ENCODE measurements around the gene SMPD3. TPM values are rescaled to one million over a fixed set of nuclear protein-coding genes. Genes with fewer than 3 reads are reported as not detected.

Gene SMPD3
- total and polyA plus RNA-seq, 7 donors: 0.04 to 0.21 (median 0.08) TPM

DNA sequence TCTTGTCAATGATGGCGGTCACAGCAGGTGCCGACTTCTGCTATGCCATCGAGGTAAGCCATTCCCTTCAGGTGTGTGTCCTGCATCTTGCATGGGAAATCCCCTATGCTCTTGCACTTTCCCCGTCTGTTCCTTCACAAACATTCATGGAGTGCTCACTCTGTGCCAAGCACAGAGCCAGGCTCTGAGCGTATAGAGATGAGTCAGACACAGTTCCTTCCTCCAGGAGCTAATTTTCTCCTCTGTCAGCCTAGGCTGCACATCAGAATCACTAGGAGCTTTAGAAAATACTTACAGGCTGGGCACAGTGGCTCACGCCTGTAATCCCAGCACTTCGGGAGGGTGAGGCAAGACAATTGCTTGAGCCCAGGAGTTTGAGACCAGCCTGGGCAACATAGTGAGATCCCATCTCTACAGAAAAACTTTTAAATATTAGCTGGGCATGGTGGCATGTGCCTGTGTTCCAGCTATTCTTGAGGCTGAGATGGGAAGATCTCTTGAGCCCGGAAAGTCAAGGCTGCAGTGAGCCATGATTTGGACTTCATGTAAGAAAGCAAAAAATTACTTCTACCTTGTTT lies 123.4 kb downstream of the SMPD3 start:
- ATAC-seq: no peak
- 89 to 93% (median 89%) methylated on average over 8 of the region's 8 CpGs for WGBS, 3 donors
- DNase-seq: no peak
- H3K27ac ChIP-seq: no peak overlapping the region
- no peaks in the 10 kb centered on the region for H3K4me1 ChIP-seq
- H3K36me3 ChIP-seq (ENCODE audit: insufficient read depth in 1 of 2, low read depth in 1 of 2): peaks cover 9 to 80% of the 10 kb centered on the region in 2 donors
- H3K27me3 ChIP-seq (ENCODE audit: insufficient read depth in 3 of 3, low read length in 2 of 3): no peaks in the 10 kb centered on the region
- no peaks in the 10 kb centered on the region for H3K9me3 ChIP-seq
- no peak overlapping the region for H3K4me3 ChIP-seq
- no peak for TF ChIP-seq CTCF (IDR thresholded peaks at IDR 0.05)
- intact Hi-C loops (cut with DNase I): loop anchor here in 1 of 2 donors (5.0 kb wide), 1 partner anchor 63 kb away; the partner anchor contains the start of gene SLC7A6

- Histone ChIP-seq H3K27me3 (ENCODE audit: insufficient read depth in 3 of 3, low read length in 2 of 3) (no peaks in the 10 kb centered on the region), H3K4me1 (no peaks in the 10 kb centered on the region), H3K4me3 (no peak overlapping the region), H3K9me3 (no peaks in the 10 kb centered on the region), H3K36me3 (ENCODE audit: insufficient read depth in 1 of 2, low read depth in 1 of 2) (peaks cover 9 to 78% of the 10 kb centered on the region in 2 donors), H3K27ac (no peak overlapping the region)
- no peak for TF ChIP-seq CTCF (IDR thresholded peaks at IDR 0.05)
- ATAC-seq: no peak
- DNase-seq: no peak
- intact Hi-C loops (cut with DNase I): no loop called here
- 91 to 95% (median 93%) methylated on average over 5 of the region's 5 CpGs for WGBS, 3 donors
These were observed 124.0 kb downstream of the SMPD3 start for GRCh38 chr16:68324336-68324735.

DNA sequence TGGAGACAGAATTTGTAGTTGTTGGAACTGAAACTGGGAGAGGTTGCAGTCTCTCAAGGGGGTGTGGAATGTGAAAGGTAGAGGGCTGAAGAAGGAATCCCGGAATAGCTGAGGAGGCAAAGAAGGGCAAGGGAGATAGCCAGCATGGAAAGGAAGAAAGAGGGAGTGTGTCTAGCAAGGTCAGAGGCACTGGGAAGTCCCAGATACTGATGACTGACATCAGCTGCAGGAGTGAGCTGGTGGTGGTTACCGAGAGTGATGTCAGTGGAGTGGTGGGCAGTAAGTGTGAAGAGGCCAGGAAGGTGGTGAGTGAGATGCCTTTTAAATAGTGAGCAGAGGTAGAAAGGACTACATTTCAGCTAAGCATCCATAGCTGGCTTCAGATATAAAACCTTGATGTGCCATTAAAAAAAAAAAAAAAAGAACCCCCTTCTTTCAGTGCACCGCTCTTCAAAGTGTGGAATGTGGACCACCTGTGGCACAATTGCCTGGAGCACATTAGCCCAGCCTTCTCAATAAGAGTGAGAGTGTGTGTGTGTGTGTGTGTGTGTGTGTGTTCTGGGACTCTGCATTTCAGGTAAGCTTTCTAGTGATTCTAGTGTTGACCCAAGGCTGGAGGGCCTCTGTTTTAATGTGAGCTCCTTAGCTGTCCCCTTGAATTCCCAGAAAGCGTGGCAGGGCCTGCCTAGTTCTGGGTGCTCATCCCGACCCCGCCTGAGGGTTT lies 129.0 kb downstream of the SMPD3 start:
- no peak overlapping the region for H3K4me3 ChIP-seq
- TF ChIP-seq CTCF (IDR thresholded peaks at IDR 0.05): no peak
- DNase-seq (no peak), ATAC-seq (no peak)
- peaks cover 2 to 87% of the 10 kb centered on the region in 2 donors for H3K36me3 ChIP-seq (ENCODE audit: insufficient read depth in 1 of 2, low read depth in 1 of 2)
- no peaks in the 10 kb centered on the region for H3K4me1 ChIP-seq
- intact Hi-C loops (cut with DNase I): loop anchor here in 1 of 2 donors (10.0 kb wide), 1 partner anchor 245 kb away; no protein-coding TSS in a partner anchor
- WGBS, 3 donors: 87 to 93% (median 92%) methylated on average over 6 of the region's 6 CpGs
- no peaks in the 10 kb centered on the region for H3K9me3 ChIP-seq
- no peak overlapping the region for H3K27ac ChIP-seq
- H3K27me3 ChIP-seq (ENCODE audit: insufficient read depth in 3 of 3, low read length in 2 of 3): no peaks in the 10 kb centered on the region

- 69 to 81% (median 74%) methylated on average over 4 of the region's 4 CpGs for WGBS, 3 donors
- no peak for ATAC-seq
- Histone ChIP-seq H3K27me3 (ENCODE audit: insufficient read depth in 3 of 3, low read length in 2 of 3) (no peaks in the 10 kb centered on the region), H3K9me3 (no peaks in the 10 kb centered on the region), H3K36me3 (ENCODE audit: insufficient read depth in 1 of 2, low read depth in 1 of 2) (peaks cover 6 to 62% of the 10 kb centered on the region in 2 donors), H3K27ac (no peak overlapping the region), H3K4me1 (peaks cover 31% of the 10 kb centered on the region), H3K4me3 (no peak overlapping the region)
- DNase-seq: no peak
- no peak for TF ChIP-seq CTCF (IDR thresholded peaks at IDR 0.05)
- intact Hi-C loops (cut with DNase I): loop anchor here (5.0 to 10.0 kb wide), 2 partner anchors 51 to 238 kb away; partner anchors contain the start of gene SLC7A6 (in 1 of the 2)
These were observed 135.2 kb downstream of the SMPD3 start for GRCh38 chr16:68313116-68313515.
